Neural progenitor cell (in vitro differentiated cells): Measurements from ENCODE around the gene C8A.

Experiments used
- CTCF ChIP-seq: fragments of 200-600 bp; sonication (generic); IDR thresholded peaks from 2 replicates; pipeline ENCODE4 v1.5.1; 2017; ENCODE audit warnings: antibody characterized with exemption, mild to moderate bottlenecking
- EZH2 ChIP-seq: fragments of 200-600 bp; sonication (generic); IDR thresholded peaks from 2 replicates; pipeline ENCODE4 v1.6.1; 2017; ENCODE audit warnings: antibody characterized with exemption, mild to moderate bottlenecking, moderate library complexity

GRCh38 chr1:56963667-56964066 lies 109.1 kb downstream of the C8A start:
- TF ChIP-seq CTCF (no peak), EZH2 (no peak)
